HUDEP-2 (cell line): ENCODE data around the gene NT5C1A.

Experiments used
- DNase-seq, 76 experiments: peaks; one replicate each; lab custom pipeline; 2025; ENCODE audit not compliant: unreplicated experiment in 76 of 76; lab: John Stamatoyannopoulos, UW

The NT5C1A gene

GRCh38 chr1:39663559-39663958 lies 8.3 kb downstream of the NT5C1A start:
- DNase-seq: no peak

GRCh38 chr1:39662861-39663260 lies 9.0 kb downstream of the NT5C1A start:
- no peak for DNase-seq

GRCh38 chr1:39659538-39659937 lies 12.4 kb downstream of the NT5C1A start:
- DNase-seq: no peak

GRCh38 chr1:39659110-39659509 lies 12.8 kb downstream of the NT5C1A start:
- no peak for DNase-seq

GRCh38 chr1:39657923-39658485 lies 13.9 kb downstream of the NT5C1A start:
- peak in 62 of 76 experiments; percentile 1 to 72 (median 44) for DNase-seq

DNA sequence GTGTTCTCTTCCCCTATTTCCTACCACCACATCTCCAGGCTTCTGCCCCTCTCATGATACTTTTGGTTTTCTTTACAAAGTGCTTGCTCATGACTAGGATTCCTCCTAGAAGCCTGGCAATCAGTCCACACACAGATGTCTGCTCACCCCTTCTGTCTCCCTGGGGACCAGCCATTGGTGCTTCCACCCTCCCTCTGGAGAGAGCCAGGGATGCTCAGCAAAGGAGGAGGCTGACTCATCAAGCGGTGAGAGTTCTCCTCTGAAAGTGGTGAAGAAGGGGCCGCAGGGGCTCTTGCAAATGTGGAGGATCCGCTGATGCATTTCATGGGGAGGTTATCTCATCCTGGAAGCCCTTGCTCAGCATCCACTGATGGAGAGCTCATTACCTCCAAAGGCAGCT lies 14.5 kb downstream of the NT5C1A start:
- no peak for DNase-seq

GRCh38 chr1:39656391-39656790 lies 15.5 kb downstream of the NT5C1A start:
- DNase-seq: no peak

- peak in 10 of 76 experiments; percentile 6 to 58 (median 34) for DNase-seq
These were observed 16.2 kb downstream of the NT5C1A start for GRCh38 chr1:39655578-39656268.

DNA sequence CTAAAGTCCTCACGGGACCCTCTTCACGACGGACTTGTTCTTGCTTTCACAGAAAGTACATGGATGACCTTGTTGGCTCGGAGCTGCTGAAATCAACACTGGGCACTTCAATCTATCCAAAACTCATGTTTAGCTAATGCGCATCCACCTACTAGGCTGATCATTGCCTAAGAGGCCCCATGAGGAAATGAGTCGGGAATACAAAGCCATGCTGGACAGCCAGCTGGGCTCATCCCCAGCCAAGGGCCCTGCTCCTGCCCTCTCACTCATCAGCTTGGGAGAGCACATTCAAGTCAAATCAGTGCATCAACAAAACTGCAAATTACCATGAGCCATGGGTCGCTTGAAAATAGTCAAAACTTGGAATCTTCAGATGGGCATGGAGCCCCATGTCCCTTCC lies 17.6 kb downstream of the NT5C1A start:
- no peak for DNase-seq

- DNase-seq: peak in 64 of 76 experiments; percentile 3 to 72 (median 40)
These were observed 18.3 kb downstream of the NT5C1A start for GRCh38 chr1:39653546-39654031.

DNA sequence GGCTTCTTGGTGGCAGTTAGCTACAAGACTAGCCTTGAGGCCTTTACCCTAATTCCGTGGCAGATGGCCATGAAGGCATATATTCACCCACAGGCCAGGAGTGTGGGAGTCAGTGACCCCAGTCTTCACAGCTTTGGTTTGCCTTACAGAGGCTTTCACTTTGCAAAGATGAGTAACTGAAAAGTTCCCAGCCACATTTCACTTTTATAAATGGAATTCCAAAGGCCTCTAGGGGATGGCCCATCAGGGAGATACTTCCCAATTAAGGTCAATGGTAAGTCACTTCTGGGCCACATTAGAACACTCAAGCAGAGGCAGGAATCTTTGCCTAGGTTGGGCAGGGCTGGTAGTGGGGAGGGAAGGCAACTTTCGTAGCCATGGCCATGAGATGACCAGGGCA lies 19.4 kb downstream of the NT5C1A start:
- no peak for DNase-seq

- DNase-seq: no peak
These were observed 19.8 kb downstream of the NT5C1A start for GRCh38 chr1:39652105-39652504.

DNA sequence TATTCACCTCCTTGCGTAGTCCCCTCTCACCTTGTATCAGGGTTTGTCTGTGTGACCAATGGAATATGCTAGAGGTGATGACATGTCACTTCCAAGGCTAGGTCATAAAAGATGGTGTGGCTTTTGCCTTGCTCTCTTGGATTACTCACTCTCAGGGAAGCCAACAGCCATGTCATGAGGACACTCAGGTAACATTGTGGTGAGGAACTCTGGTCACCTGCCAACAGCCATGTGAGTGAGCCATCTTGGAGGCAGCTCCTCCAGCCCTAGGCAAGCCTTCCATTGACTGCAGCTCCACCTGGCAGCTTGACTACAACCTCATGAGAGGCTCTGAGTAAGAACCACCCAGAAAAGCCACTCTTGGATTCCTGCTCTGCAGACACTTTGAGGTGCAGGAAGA lies 21.5 kb downstream of the NT5C1A start:
- no peak for DNase-seq

GRCh38 chr1:39649636-39650185 lies 22.2 kb downstream of the NT5C1A start:
- DNase-seq: no peak

DNA sequence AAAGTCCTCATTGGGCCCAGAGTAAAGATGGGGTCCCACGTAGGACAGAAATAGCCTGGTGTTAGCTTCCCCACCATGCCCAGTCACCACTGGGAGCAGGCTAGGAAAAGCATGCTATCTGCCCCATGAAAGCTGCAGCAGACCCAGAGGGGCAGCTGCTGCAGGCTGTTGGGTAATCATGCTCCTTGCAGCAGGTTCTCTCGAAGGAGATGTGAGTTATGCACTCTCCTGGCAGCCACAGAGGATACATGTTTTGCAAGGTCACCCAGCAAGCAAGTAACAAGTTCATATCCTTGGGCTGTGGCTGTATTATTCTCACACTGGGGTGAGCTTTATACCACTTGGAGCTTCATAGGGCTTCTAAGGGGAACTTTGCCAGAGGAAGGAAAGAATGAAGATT lies 23.4 kb downstream of the NT5C1A start:
- no peak for DNase-seq

GRCh38 chr1:39647247-39647646 lies 24.7 kb downstream of the NT5C1A start:
- DNase-seq: no peak

DNA sequence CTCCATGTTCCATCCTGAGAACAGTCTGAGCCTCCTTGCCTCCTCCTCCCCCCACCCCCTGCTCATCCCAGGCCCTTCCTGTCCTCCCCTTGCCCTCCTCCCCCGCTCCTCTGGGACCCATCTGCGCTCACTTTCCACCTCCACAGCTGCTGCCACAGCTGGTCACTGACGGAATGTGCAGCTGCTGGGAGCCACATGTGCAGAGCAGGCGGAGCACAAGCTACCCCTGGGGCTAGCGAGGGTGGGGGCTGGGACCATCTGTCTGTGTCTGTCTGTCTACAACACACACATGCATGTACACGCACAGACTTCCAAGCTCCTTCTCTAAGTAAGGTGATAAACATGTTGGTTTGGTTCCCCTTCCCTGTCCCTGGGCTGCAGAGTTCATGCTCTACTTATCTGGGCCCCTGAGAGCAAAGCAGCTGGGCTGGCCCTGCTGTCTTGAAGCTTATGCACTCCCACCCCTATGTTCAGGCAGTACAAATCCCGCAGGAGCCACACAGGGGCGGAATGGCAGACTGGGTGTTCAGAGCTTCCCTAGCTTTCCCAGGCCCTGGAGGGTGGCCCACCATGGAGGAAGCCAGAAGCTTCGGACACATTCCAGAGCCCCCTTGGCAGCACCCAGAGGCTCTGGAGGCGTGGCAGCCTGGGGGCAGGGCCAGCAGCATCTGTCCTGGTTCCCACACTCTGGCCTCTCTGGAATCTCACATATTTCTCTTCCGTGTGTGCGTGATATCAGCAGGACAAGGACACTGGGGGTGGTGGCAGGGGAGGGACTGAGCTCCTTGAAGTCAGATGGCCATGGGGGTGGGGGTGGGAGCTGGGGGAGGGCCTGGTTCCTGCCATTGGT lies 25.4 kb downstream of the NT5C1A start:
- DNase-seq: no peak

GRCh38 chr1:39645411-39646043 lies 26.4 kb downstream of the NT5C1A start:
- no peak for DNase-seq

DNA sequence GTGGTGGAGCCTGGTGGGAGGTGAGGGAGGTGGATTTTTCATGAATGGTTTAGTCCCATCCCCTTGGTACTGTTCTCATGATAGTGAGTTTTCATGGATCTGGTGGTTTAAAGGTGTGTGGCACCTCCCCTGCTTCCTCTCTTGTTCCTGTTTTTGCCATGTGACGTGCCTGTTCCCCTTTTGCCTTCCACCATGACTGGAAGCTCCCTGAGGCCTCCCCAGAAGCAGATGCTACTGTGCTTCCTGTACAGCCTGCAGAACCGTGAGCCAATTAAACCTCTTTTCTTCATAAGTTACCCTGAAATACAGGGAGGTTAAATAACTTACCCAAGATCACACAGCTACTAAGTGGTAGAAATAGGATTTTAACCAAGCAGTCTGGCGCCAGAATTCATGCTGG lies 28.2 kb downstream of the NT5C1A start:
- DNase-seq: no peak

GRCh38 chr1:39642796-39643195 lies 29.1 kb downstream of the NT5C1A start:
- no peak for DNase-seq

GRCh38 chr1:39640861-39641260 lies 31.0 kb downstream of the NT5C1A start:
- no peak for DNase-seq
